Astrocyte (in vitro differentiated cells and primary cell): Measurements from ENCODE around the gene SUCNR1.

Source experiments
- EZH2 ChIP-seq: IDR thresholded peaks from 2 replicates; pipeline ENCODE4 v1.6.1; 2012; ENCODE audit warnings: mild to moderate bottlenecking, low read length, inconsistent platforms; ENCODE audit not compliant: insufficient read depth
- TF ChIP-seq, protein P1 (sequence below): IDR thresholded peaks from 2 replicates; pipeline ENCODE4 v1.5.1; 2011; ENCODE audit warnings: low read depth, mild to moderate bottlenecking, inconsistent platforms, low read length, moderate library complexity; ENCODE audit not compliant: insufficient read depth

DNA sequence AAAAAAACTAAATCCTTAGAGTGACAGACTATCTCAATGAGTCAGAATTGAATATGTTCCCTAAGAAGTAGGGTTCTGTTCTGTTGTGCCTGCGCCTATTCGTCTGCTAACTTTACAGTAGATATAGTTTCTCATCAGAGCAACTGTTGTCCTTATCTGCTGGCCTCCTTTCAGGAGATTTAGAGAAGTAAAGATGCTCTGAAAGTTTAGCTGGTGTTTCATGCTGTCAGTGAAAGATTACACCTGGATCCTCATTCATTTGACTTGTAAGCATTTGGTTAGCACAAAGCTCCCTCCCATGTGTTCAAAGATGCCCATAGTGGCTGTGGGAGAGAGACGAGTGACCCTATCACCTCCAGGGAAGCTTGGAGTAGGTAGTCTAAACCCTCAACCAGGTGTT, 35.0 kb downstream of the SUCNR1 start:
- TF ChIP-seq, protein P1, sequence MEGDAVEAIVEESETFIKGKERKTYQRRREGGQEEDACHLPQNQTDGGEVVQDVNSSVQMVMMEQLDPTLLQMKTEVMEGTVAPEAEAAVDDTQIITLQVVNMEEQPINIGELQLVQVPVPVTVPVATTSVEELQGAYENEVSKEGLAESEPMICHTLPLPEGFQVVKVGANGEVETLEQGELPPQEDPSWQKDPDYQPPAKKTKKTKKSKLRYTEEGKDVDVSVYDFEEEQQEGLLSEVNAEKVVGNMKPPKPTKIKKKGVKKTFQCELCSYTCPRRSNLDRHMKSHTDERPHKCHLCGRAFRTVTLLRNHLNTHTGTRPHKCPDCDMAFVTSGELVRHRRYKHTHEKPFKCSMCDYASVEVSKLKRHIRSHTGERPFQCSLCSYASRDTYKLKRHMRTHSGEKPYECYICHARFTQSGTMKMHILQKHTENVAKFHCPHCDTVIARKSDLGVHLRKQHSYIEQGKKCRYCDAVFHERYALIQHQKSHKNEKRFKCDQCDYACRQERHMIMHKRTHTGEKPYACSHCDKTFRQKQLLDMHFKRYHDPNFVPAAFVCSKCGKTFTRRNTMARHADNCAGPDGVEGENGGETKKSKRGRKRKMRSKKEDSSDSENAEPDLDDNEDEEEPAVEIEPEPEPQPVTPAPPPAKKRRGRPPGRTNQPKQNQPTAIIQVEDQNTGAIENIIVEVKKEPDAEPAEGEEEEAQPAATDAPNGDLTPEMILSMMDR: no peak
- no peak for TF ChIP-seq EZH2
